Activated CD4-positive, alpha-beta T cell treated with anti-CD3 and anti-CD28 coated beads, Interleukin-2, amount 50 U/mL, for 4 hours (primary cell): ENCODE data around the gene RFC3.
"Not testable (repeated sequence)": the region's sequence is repeated elsewhere in the genome, so short reads cannot be mapped to it uniquely, and the experiment has no call there.

Experiments
- DNase-seq, 2 experiments: peaks; one replicate each; pipeline ENCODE4 v3.0.0-alpha.2; 2020

Gene RFC3, protein sequence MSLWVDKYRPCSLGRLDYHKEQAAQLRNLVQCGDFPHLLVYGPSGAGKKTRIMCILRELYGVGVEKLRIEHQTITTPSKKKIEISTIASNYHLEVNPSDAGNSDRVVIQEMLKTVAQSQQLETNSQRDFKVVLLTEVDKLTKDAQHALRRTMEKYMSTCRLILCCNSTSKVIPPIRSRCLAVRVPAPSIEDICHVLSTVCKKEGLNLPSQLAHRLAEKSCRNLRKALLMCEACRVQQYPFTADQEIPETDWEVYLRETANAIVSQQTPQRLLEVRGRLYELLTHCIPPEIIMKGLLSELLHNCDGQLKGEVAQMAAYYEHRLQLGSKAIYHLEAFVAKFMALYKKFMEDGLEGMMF

DNA sequence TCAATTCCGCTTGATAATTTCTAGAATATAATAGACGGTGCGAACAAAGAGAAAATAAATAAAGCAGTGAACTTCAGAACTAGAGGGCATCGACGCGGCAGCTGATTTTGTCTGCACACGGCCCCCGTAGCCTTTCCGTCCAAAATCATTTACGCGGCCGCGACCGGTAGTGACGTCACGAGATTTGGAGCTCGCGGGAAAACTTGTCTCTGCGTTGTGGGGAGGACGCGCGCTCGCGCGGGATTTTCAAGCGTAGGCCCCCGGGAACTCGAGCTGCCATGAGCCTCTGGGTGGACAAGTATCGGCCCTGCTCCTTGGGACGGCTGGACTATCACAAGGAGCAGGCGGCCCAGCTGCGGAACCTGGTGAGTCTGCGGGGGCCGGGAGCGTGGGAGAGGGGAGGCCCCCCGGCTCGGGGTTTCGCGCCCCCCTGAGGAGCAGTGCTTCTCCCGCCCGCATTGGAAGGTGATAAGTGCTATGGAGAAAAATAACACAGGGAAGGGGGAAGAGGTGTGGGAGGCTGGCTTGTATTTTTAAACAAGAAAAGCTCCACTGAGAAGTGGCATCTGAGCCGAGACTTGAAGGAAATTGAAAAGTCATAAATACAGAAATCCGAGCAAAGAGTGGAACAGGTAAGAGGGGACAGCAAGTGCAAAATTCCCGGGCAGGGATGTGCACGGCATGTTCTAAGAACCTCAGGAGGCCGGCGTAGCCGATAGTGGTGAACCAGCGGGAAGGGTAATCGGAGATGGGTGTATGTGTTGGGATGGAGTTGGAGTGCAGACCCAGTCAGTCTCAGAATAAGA, at the start of gene RFC3:
Gene RFC3, plus strand, starts transcription at position 249 of the 806 bp plus-strand sequence. Its CDS starts 30 bp downstream, at position 279.
- peak; percentile 88 to 89 for DNase-seq

DNA sequence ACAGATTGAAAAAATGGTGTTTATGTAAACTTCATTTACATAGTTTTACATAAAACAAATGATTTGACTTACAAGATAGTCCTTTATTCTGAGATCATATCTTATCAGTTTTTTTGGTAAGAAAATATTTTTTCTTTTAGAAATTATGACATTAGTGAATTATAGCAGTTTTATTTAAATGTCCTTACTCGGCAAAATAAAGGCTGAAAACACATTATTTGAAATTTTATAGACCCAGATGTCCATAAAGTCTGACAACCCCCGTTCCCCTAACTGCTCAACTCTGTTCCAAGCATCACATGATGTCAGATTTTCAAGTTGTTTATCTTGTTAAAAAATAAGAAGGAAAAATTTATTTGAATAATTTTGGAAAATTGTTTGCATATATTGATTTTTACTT, 46.7 kb upstream of the RFC3 start:
- no peak for DNase-seq

DNA sequence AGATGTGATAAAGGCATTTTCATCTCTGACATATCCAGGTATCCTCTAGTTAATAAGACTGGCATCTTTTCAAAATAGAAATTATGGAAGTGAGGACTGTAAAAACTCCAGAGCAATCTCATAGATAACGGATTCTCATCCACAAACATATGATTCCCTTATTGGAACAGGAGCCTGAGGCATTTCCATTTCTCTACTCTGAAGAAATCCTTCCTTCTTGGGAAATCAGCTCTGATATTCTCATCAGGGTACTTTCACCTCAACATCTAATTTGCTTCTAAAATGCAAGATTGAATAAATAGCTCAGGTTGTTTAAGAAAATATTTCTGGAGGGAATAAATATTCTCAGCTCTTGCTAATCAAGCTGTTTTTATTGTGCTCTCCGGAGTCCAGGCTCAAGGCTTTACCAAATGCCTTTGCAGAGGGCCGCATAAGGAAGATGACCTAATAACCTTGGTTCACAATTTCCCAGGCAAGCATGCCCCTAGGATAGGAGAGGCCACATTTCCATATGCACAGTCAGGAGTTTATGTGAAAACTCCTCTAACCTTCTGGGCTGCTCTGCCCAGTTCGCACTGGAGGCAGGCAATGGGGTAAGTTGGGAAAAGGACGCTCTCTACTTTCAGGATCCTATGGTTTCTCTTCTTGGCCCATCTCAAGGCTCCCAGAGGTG, 44.0 kb upstream of the RFC3 start:
- no peak for DNase-seq

- DNase-seq, result no peak
These were observed 42.4 kb upstream of the RFC3 start for GRCh38 chr13:33775339-33776108.

DNA sequence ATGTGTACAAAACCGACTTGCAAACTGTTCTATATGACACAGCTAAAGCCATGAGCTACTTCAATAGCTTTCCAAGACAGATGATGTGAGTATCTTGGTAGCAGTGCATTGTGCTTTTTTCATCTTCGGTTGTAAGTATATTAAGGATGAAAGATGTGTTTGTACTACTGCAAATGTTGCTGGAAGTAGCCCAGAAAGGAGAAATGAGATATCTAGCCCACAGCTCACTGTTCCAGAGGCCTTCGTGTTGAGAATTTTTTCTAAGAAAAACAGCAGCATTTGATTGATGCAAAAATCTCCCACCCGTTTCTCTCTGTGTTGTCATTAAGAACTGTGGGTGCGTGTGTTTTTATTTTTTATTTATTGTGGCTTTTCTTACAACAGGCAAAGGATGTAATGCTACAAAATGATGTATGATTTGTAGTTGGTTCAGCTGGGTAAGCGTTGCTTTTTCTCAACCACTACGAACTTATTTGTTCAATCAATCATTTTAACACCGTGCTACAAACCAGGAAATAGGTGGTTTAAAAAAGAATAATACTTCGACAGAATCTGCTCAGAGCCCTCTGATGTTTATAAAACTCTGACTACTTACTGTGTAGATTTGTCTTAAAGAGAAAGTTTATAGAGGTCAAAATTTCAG, 41.6 kb upstream of the RFC3 start:
- no peak for DNase-seq

DNA sequence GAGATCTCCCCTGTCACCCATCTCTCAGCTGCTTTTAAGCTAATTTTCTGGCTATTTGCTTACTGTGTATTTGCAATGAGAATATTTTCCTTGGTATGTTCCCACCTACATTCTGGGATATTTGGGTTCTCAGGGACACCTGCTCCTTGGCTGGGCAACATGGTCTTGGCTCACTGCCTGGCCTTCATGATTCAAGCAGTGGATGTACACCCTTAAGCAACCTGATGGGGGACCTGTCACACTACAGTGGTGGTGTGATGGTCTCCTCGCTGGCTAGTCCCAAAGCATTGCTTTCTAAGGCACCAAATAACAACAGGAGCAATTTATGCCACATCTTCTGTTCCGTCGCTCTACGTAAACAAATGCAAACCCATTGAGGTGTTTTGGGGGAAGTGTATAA, 35.3 kb upstream of the RFC3 start:
- DNase-seq, result no peak

DNA sequence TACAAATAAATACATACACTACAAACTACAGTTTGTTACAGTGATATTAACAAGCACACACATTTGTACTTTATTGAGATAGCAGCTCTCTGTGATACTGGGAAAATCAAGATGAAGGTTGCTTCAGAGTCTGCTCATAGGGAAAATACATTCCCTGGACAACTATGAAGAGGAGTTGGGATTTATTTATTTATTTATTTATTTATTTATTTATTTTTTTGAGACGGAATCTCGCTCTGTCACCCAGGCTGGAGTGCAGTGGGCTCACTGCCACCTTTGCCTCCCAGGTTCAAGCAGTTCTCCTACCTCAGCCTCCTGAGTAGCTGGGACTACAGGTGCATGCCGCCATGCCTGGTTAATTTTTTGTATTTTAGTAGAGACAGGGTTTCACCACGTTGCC, 34.7 kb upstream of the RFC3 start:
- not testable (repeated sequence) for DNase-seq

- no peak for DNase-seq
These were observed 33.2 kb upstream of the RFC3 start for GRCh38 chr13:33784738-33785137.

GRCh38 chr13:33785384-33785783, 32.6 kb upstream of the RFC3 start:
- no peak for DNase-seq

- no peak for DNase-seq
These were observed 30.8 kb upstream of the RFC3 start for GRCh38 chr13:33787051-33787591.

GRCh38 chr13:33789066-33789606, 28.8 kb upstream of the RFC3 start:
- DNase-seq, result no peak

DNA sequence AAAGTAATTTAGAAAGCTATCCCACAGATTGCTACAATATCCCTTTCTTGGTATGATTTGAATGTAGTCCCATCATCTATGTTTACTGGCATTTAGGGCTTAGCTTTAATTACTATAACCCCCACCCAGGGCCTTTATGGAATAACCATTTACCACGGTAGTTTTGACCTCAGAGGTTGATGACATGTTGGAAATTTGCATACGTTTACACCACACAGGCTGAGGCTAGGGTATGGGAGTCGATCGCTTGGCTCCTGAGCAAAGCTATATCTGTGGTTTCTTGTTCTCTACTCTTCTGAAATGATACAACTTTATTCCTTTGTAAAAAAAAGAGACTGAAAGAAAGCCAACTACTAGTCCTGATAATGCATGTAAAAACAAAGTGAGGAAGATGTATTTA, 28.2 kb upstream of the RFC3 start:
- DNase-seq, result no peak

GRCh38 chr13:33793726-33794125, 24.2 kb upstream of the RFC3 start:
- DNase-seq, result no peak

DNA sequence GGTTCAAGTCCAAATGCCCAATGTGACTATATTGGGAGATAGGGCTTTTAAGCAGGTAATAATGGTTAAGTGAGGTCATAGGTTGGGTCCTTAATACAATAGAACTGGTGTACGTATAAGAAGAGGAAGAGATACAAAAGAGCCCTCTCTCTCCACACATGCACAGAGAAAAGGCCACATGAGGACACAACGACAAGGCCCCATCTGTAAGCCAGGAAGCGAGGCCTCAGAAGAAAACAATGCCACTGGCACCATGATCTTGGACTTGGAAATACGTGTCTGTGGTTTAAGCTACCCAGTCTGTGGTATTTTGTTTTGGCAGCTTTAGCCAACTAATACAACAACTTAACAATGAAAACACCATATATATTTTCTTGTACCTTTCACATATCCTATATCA, 23.4 kb upstream of the RFC3 start:
- no peak for DNase-seq

- no peak for DNase-seq
These were observed 21.9 kb upstream of the RFC3 start for GRCh38 chr13:33796095-33796494.

DNA sequence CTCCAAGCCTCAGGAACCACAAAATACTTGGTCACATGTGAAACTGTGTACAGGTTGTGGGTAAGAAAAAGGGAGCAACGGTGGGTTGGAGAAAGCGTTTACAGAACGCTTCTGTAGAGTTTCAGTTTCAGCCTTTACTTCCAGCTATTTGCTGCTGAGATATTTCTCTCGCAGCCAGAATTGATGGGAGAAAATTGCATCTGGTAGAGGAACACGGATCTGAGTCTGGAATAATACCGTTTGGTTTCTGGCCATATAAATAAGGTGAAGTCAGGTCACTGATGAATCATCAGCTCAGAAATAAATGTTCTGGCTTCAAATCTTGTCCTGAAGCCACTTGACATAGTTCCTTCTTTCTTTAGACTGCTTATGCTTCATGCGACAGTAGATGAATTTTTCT, 20.3 kb upstream of the RFC3 start:
- no peak for DNase-seq

GRCh38 chr13:33798023-33798422, 19.9 kb upstream of the RFC3 start:
- no peak for DNase-seq

DNA sequence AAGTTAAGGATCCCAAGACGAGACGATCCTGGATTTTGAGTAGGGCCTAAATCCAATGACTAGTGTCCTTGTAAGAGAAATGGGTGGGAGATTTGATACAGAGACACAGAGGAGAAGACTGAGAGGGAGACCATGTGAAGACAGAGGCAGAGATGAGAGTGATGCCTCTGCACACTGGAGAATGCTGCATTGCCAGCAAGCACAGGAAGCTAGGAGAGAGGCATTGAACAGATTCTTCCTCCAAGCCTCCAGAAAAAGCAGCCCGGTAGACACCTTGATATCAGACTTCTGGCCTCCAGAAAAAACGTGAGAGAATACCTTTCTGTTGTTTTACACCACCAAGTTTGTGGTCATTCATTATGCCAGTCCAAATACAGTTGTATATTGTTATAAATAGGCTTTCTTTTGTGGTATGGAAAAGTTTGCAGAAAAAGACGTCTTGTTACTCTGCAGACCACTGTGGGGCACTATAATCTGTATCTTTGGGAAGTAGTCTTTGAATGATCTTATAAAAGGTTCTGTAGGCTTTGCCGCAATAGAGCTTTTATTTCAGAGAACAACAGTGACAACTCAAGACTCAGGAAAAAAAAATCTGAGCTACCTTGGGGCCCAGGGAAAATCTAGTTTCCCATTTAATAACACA, 17.9 kb upstream of the RFC3 start:
- no peak for DNase-seq

- DNase-seq, result no peak
These were observed 17.2 kb upstream of the RFC3 start for GRCh38 chr13:33800646-33801186.

- no peak for DNase-seq
These were observed 11.3 kb upstream of the RFC3 start for GRCh38 chr13:33806470-33807248.
